CD4-positive, alpha-beta T cell (primary cell): ENCODE data around the gene ABLIM2. TPM values are rescaled to one million over a fixed set of nuclear protein-coding genes. Genes with fewer than 3 reads are reported as not detected.

ENCODE experiments used
- ATAC-seq: fragments of 200-7000 bp; cut with Tn5 transposase; one replicate; pipeline ENCODE4 v1.10.0; 2022; ENCODE audit warnings: mild to moderate bottlenecking; ENCODE audit not compliant: poor library complexity
- CTCF ChIA-PET: fragments of 350-600 bp; sonication (Branson Sonifier 250); formaldehyde crosslinking; loops from one replicate; lab custom pipeline; 2021; ENCODE audit warnings: antibody characterized with exemption, inconsistent platforms; lab: Charles Lee
- POLR2A ChIA-PET: fragments of 350-600 bp; sonication (Branson Sonifier 250); formaldehyde crosslinking; loops from one replicate; lab custom pipeline; 2021; ENCODE audit warnings: antibody characterized with exemption, inconsistent platforms; lab: Charles Lee
- DNase-seq, 14 experiments: peaks; one replicate each; pipeline ENCODE4 v3.0.0-alpha.2; 2013 to 2020; ENCODE audit warnings: mixed read lengths in 2 of 14
- H3K27ac ChIP-seq, 2 donors: one replicate each; pipeline versions ENCODE4 v1.5.1 to v1.7.0; 2013; ENCODE audit warnings: low read length in 2 of 2, low read depth in 1 of 2, mild to moderate bottlenecking in 1 of 2
- H3K27me3 ChIP-seq, 2 experiments: 1 replicate in 1 of 2; 2 replicates in 1 of 2; pipeline versions ENCODE4 v1.6.1 to v1.7.0; 2013; ENCODE audit warnings: low read length in 2 of 2, control low read depth in 1 of 2, mild to moderate bottlenecking in 1 of 2, moderate library complexity in 1 of 2; ENCODE audit not compliant: insufficient read depth in 2 of 2, control insufficient read depth in 1 of 2
- H3K36me3 ChIP-seq: one replicate; pipeline ENCODE4 v1.6.1; 2013; ENCODE audit warnings: low read length, control low read depth; ENCODE audit not compliant: insufficient read depth
- H3K4me1 ChIP-seq: one replicate; pipeline ENCODE4 v1.6.1; 2013; ENCODE audit warnings: low read length, control low read depth; ENCODE audit not compliant: insufficient read depth
- H3K4me3 ChIP-seq: one replicate; pipeline ENCODE4 v1.5.1; 2013; ENCODE audit warnings: mild to moderate bottlenecking, low read length, moderate library complexity
- H3K9me3 ChIP-seq, 2 experiments: 1 replicate in 1 of 2; 2 replicates in 1 of 2; pipeline versions ENCODE4 v1.6.1 to v1.7.0; 2013; ENCODE audit warnings: low read length in 2 of 2, mild to moderate bottlenecking in 2 of 2, control low read depth in 1 of 2, moderate library complexity in 1 of 2; ENCODE audit not compliant: control insufficient read depth in 1 of 2, insufficient read depth in 1 of 2
- H3K27ac Mint-ChIP-seq: one replicate; pipeline ENCODE4 v1.8.0; 2020; ENCODE audit warnings: mixed read lengths
- H3K27me3 Mint-ChIP-seq: one replicate; pipeline ENCODE4 v1.8.0; 2021; ENCODE audit warnings: mixed read lengths
- H3K36me3 Mint-ChIP-seq: one replicate; pipeline ENCODE4 v1.8.0; 2021; ENCODE audit warnings: low read depth, mixed read lengths
- H3K4me1 Mint-ChIP-seq: one replicate; pipeline ENCODE4 v1.8.0; 2021; ENCODE audit warnings: low read depth, mixed read lengths
- H3K4me3 Mint-ChIP-seq: one replicate; pipeline ENCODE4 v1.8.0; 2020; ENCODE audit warnings: mild to moderate bottlenecking, mixed read lengths
- H3K9me3 Mint-ChIP-seq: one replicate; pipeline ENCODE4 v1.8.0; 2020; ENCODE audit warnings: mixed read lengths
- CTCF ChIP-seq: fragments of 200-600 bp; IDR thresholded peaks from one replicate; pipeline ENCODE4 v1.8.0; 2022; ENCODE audit warnings: antibody characterized with exemption, mild to moderate bottlenecking
- intact Hi-C, 2 experiments: fragments of 100-400 bp; cut with DNase I in 1 of 2; cut with micrococcal nuclease in 1 of 2; formaldehyde crosslinking; loops; one replicate each; pipeline versions ENCODE4 v1.15.1 to v1.9.0; 2023 to 2025; cut with DNase I, micrococcal nuclease
- total RNA-seq, 174 experiments: library from RNA in 2 of 174; stranded (reverse) in 2 of 174; gene quantifications; one replicate each; pipeline ENCODE4 v1.2.3 and lab custom pipeline; 2021 to 2026

Gene ABLIM2
- total RNA-seq, 2 experiments from 2014 or later = 2.5 to 2.7 TPM

- peaks cover 0 to 14% of the 10 kb centered on the region in 2 experiments for H3K9me3 ChIP-seq
- Mint-ChIP-seq H3K4me3 (no peak overlapping the region), H3K9me3 (no peaks in the 10 kb centered on the region), H3K36me3 (no peaks in the 10 kb centered on the region), H3K27ac (no peak overlapping the region), H3K4me1 (no peaks in the 10 kb centered on the region), H3K27me3 (no peaks in the 10 kb centered on the region)
- no peak for ATAC-seq
- POLR2A ChIA-PET = no interaction called here
- intact Hi-C loops = no loop called here
- no peak for DNase-seq
- CTCF ChIA-PET = no interaction called here
- H3K27me3 ChIP-seq = peaks cover 0 to 2% of the 10 kb centered on the region in 2 experiments
- TF ChIP-seq CTCF = no peak
- H3K36me3 ChIP-seq = no peaks in the 10 kb centered on the region
- H3K4me3 ChIP-seq = no peak overlapping the region
- no peaks in the 10 kb centered on the region for H3K4me1 ChIP-seq
- no peak overlapping the region for H3K27ac ChIP-seq
Measured at GRCh38 chr4:7999695-8000094, 158.9 kb downstream of the ABLIM2 start.

GRCh38 chr4:7999279-7999678 lies 159.3 kb downstream of the ABLIM2 start:
- peaks cover 0 to 2% of the 10 kb centered on the region in 2 experiments for H3K27me3 ChIP-seq
- Mint-ChIP-seq H3K27ac (no peak overlapping the region), H3K4me3 (no peak overlapping the region), H3K27me3 (no peaks in the 10 kb centered on the region), H3K9me3 (no peaks in the 10 kb centered on the region), H3K4me1 (no peaks in the 10 kb centered on the region), H3K36me3 (no peaks in the 10 kb centered on the region)
- H3K4me3 ChIP-seq = no peak overlapping the region
- H3K36me3 ChIP-seq = no peaks in the 10 kb centered on the region
- DNase-seq (no peak), ATAC-seq (no peak)
- TF ChIP-seq CTCF = no peak
- ChIA-PET POLR2A (no interaction called here), CTCF (no interaction called here)
- H3K27ac ChIP-seq = no peak overlapping the region
- intact Hi-C loops = no loop called here
- no peaks in the 10 kb centered on the region for H3K4me1 ChIP-seq
- H3K9me3 ChIP-seq = peaks cover 0 to 14% of the 10 kb centered on the region in 2 experiments

- ATAC-seq (no peak), DNase-seq (no peak)
- Histone ChIP-seq H3K4me3 (no peak overlapping the region), H3K27me3 (no peaks in the 10 kb centered on the region), H3K4me1 (no peaks in the 10 kb centered on the region), H3K9me3 (peaks cover 0 to 14% of the 10 kb centered on the region in 2 experiments), H3K36me3 (no peaks in the 10 kb centered on the region), H3K27ac (no peak overlapping the region)
- Mint-ChIP-seq H3K9me3 (no peaks in the 10 kb centered on the region), H3K27me3 (no peaks in the 10 kb centered on the region), H3K36me3 (no peaks in the 10 kb centered on the region), H3K4me1 (no peaks in the 10 kb centered on the region), H3K27ac (no peak overlapping the region), H3K4me3 (no peak overlapping the region)
- CTCF ChIA-PET = no interaction called here
- intact Hi-C loops = no loop called here
- TF ChIP-seq CTCF = no peak
- POLR2A ChIA-PET = no interaction called here
Measured at GRCh38 chr4:7998447-7998846, 160.2 kb downstream of the ABLIM2 start.
